ENCODE measurements around the gene CHCHD6. TPM values are rescaled to one million over a fixed set of nuclear protein-coding genes. Genes with fewer than 3 reads are reported as not detected.

The CHCHD6 gene
- total and polyA plus RNA-seq, 2 donors from 2014 or later = 10.7 to 35.2 TPM

DNA sequence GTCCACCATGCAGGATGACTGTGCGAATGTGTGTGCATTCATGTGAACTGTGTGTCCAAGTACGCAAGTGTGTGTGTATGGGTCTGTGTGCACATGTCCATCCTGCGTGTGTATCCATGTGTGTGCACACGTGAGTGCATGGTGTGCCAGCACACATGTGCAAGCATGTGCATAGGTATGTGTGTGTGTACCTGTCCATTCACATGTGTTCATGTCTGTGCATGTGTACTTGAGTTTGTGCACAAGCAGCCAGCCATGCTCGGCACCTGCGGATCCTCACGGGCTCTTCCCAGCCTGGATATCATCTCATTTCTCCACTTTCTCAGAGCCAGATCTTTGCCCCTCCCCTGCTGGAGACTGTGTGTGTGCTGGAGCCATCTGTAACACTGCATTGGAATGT lies 260.2 kb downstream of the CHCHD6 start:
- no peaks in the 10 kb centered on the region for H3K27me3 ChIP-seq (ENCODE audit: control insufficient read depth, insufficient read depth, low read length)
- DNase-seq = no peak
- H3K36me3 ChIP-seq (ENCODE audit: control insufficient read depth in 2 of 3, insufficient read depth in 3 of 3, low read length in 3 of 3) = no peaks in the 10 kb centered on the region
- TF ChIP-seq, protein P1, sequence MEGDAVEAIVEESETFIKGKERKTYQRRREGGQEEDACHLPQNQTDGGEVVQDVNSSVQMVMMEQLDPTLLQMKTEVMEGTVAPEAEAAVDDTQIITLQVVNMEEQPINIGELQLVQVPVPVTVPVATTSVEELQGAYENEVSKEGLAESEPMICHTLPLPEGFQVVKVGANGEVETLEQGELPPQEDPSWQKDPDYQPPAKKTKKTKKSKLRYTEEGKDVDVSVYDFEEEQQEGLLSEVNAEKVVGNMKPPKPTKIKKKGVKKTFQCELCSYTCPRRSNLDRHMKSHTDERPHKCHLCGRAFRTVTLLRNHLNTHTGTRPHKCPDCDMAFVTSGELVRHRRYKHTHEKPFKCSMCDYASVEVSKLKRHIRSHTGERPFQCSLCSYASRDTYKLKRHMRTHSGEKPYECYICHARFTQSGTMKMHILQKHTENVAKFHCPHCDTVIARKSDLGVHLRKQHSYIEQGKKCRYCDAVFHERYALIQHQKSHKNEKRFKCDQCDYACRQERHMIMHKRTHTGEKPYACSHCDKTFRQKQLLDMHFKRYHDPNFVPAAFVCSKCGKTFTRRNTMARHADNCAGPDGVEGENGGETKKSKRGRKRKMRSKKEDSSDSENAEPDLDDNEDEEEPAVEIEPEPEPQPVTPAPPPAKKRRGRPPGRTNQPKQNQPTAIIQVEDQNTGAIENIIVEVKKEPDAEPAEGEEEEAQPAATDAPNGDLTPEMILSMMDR (IDR thresholded peaks at IDR 0.05; ENCODE audit: borderline replicate concordance, extremely low read depth, insufficient read depth) = no peak
- H3K27ac ChIP-seq (ENCODE audit: low read depth in 2 of 2, low read length in 2 of 2) = no peak overlapping the region
- no peaks in the 10 kb centered on the region for H3K9me3 ChIP-seq (ENCODE audit: control insufficient read depth in 2 of 3, insufficient read depth in 1 of 3, low read length in 3 of 3)
- peaks cover 0 to 14% (median 0%) of the 10 kb centered on the region in 3 donors for H3K4me1 ChIP-seq (ENCODE audit: control insufficient read depth in 2 of 3, insufficient read depth in 2 of 3, low read depth in 1 of 3, low read length in 3 of 3)
- no peak for FAIRE-seq
- intact Hi-C loops (cut with DNase I) = no loop called here
- H3K4me3 ChIP-seq (ENCODE audit: low read length in 3 of 3) = no peak overlapping the region
- no peak overlapping the region for H3K9ac ChIP-seq (ENCODE audit: low read length in 3 of 3)

DNA sequence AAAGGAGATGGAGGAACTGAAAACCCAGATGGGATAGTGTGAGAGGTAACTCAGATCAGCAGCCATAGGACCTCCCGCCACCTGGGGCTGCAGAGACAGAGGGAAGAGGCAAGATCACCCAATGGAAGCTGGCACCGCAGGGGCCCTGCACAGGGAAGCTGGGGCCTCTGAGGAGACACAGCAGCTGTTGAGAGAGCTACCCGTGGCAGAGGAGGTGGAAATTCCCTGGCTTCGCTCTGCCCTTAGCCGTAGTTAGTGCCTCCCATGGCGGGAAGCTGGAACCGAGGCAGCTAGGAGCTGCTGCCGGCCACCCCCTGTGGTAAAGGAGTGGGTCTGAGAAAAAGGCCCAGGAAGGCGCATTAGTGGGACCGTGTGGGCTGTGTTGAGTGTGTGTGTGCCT lies 260.9 kb downstream of the CHCHD6 start:
- no peak overlapping the region for H3K27ac ChIP-seq (ENCODE audit: low read depth in 2 of 2, low read length in 2 of 2)
- no peaks in the 10 kb centered on the region for H3K36me3 ChIP-seq (ENCODE audit: control insufficient read depth in 2 of 3, insufficient read depth in 3 of 3, low read length in 3 of 3)
- H3K4me3 ChIP-seq (ENCODE audit: low read length in 3 of 3) = no peak overlapping the region
- DNase-seq = peak in 1 of 5 donors; percentile 52
- FAIRE-seq = no peak
- H3K9ac ChIP-seq (ENCODE audit: low read length in 3 of 3) = no peak overlapping the region
- intact Hi-C loops (cut with DNase I) = no loop called here
- TF ChIP-seq, protein P1 (IDR thresholded peaks at IDR 0.05; ENCODE audit: borderline replicate concordance, extremely low read depth, insufficient read depth) = no peak
- no peaks in the 10 kb centered on the region for H3K9me3 ChIP-seq (ENCODE audit: control insufficient read depth in 2 of 3, insufficient read depth in 1 of 3, low read length in 3 of 3)
- peaks cover 0 to 14% (median 0%) of the 10 kb centered on the region in 3 donors for H3K4me1 ChIP-seq (ENCODE audit: control insufficient read depth in 2 of 3, insufficient read depth in 2 of 3, low read depth in 1 of 3, low read length in 3 of 3)
- no peaks in the 10 kb centered on the region for H3K27me3 ChIP-seq (ENCODE audit: control insufficient read depth, insufficient read depth, low read length)

DNA sequence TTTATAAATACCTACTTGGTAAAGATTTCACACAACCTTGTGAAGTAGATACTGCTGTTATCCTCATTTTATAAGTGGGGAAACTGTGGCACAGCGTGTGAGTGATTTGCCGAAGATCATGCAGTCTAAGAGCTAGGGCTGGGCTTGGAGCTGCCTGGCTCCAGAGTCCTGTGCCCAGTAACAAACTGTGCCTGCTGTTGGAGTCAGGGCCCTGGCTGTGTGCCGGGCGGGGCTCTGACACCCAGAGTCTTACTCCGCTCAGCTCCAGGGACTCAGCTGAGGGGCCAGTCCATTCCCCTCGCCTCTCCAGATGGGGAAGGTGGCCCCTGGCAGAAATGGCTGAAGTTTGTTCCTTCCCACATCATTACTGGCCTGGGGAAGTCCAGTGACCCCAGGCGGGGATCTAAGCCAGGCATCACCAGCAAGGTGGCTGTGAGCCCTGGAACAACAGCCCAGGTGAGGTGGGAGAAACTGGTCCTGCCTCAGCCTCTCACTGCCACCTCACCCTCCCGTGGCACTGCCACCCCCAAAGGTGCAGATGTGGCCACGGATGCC lies 261.6 kb downstream of the CHCHD6 start:
- Histone ChIP-seq H3K9ac (ENCODE audit: low read length in 3 of 3) (no peak overlapping the region), H3K27me3 (ENCODE audit: control insufficient read depth, insufficient read depth, low read length) (no peaks in the 10 kb centered on the region), H3K9me3 (ENCODE audit: control insufficient read depth in 2 of 3, insufficient read depth in 1 of 3, low read length in 3 of 3) (no peaks in the 10 kb centered on the region), H3K4me1 (ENCODE audit: control insufficient read depth in 2 of 3, insufficient read depth in 2 of 3, low read depth in 1 of 3, low read length in 3 of 3) (peaks cover 0 to 13% (median 0%) of the 10 kb centered on the region in 3 donors), H3K4me3 (ENCODE audit: low read length in 3 of 3) (no peak overlapping the region), H3K27ac (ENCODE audit: low read depth in 2 of 2, low read length in 2 of 2) (no peak overlapping the region), H3K36me3 (ENCODE audit: control insufficient read depth in 2 of 3, insufficient read depth in 3 of 3, low read length in 3 of 3) (no peaks in the 10 kb centered on the region)
- TF ChIP-seq, protein P1 (IDR thresholded peaks at IDR 0.05; ENCODE audit: borderline replicate concordance, extremely low read depth, insufficient read depth) = no peak
- DNase-seq = peak in 1 of 5 donors; percentile 41
- intact Hi-C loops (cut with DNase I) = no loop called here
- FAIRE-seq = no peak

DNA sequence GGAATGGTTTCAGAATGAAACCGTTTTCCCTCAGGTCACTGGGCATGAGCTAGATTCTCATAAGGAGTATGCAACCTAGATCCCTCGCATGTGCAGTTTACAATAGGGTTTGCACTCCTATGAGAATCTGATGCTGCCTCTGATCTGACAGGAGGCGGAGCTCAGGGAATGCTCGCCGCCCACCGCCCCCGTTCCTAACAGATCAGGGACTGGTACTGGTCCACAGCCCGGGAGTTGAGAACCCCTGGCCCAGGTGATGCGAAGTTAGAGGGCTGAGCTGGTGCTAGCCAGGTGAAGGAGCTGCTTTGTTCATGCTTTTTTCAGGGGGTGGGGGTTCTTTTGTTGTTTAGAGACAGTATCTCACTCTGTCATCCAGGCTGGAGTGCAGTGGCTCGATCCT lies 263.3 kb downstream of the CHCHD6 start:
- no peak overlapping the region for H3K9ac ChIP-seq (ENCODE audit: low read length in 3 of 3)
- no peak overlapping the region for H3K27ac ChIP-seq (ENCODE audit: low read depth in 2 of 2, low read length in 2 of 2)
- TF ChIP-seq, protein P1 (IDR thresholded peaks at IDR 0.05; ENCODE audit: borderline replicate concordance, extremely low read depth, insufficient read depth) = no peak
- no peaks in the 10 kb centered on the region for H3K36me3 ChIP-seq (ENCODE audit: control insufficient read depth in 2 of 3, insufficient read depth in 3 of 3, low read length in 3 of 3)
- intact Hi-C loops (cut with DNase I) = no loop called here
- FAIRE-seq (no peak), DNase-seq (peak in 1 of 5 donors; percentile 58)
- no peak overlapping the region for H3K4me3 ChIP-seq (ENCODE audit: low read length in 3 of 3)
- H3K4me1 ChIP-seq (ENCODE audit: control insufficient read depth in 2 of 3, insufficient read depth in 2 of 3, low read depth in 1 of 3, low read length in 3 of 3) = peaks cover 0 to under 1% (median 0%) of the 10 kb centered on the region in 3 donors
- no peaks in the 10 kb centered on the region for H3K27me3 ChIP-seq (ENCODE audit: control insufficient read depth, insufficient read depth, low read length)
- H3K9me3 ChIP-seq (ENCODE audit: control insufficient read depth in 2 of 3, insufficient read depth in 1 of 3, low read length in 3 of 3) = no peaks in the 10 kb centered on the region

All from kidney (tissue), 14 donors.